ENCODE measurements around the gene F10. TPM values are rescaled to one million over a fixed set of nuclear protein-coding genes. Genes with fewer than 3 reads are reported as not detected.

The F10 gene
- total and polyA plus RNA-seq, 2 of the 13 experiments (the other 11 are each of a cell fraction or from before 2014, with no cell fraction given): 58.4 to 237 TPM

DNA sequence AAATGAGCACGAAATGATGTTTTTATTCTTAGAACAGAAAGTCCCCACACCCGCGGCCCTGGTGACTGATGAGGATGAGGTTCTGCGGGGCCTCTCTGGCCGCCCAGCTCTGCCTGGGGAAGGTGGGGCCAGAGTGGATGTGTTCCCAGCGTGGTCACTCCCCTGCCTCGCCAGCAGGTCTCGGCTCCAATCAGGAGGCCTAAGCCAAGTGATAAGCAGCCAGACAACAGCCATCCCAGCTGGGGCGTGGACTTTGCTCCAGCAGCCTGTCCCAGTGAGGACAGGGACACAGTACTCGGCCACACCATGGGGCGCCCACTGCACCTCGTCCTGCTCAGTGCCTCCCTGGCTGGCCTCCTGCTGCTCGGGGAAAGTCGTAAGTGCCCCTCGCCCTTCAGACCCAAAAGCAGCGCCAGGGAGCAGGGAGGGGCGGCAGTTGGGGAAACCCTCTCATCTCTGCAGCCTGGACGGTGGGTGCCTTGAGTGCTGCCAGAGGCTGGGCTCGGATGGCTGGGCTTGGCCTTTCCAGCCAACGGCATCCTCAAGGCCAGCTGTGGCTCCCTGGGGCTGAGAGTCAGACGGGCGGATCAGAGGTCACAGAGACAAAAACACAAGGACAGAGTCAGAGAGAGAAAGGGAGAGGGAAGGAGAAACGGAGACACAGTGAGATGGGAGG, at the start of gene F10 (continued):
- TF ChIP-seq ZFP36L1 (CRISPR knock-in tag; IDR thresholded peaks at IDR 0.05) (peak; percentile 85; the same call in 1 of the 2 replicates), ZNF550 (CRISPR knock-in tag; IDR thresholded peaks at IDR 0.05; ENCODE audit: borderline replicate concordance) (0 out of 2 replicates have a peak, but pooled peaks have one; percentile 58), ZNF512 (CRISPR knock-in tag; IDR thresholded peaks at IDR 0.05) (no peak; the same call in 1 of the 2 replicates), ZNF317 (CRISPR knock-in tag; IDR thresholded peaks at IDR 0.05) (no peak), NFIC (IDR thresholded peaks at IDR 0.05; ENCODE audit: low read length) (no peak), ZNF484 (CRISPR knock-in tag; IDR thresholded peaks at IDR 0.05; ENCODE audit: borderline replicate concordance, low read depth) (no peak; the same call in 1 of the 2 replicates), KDM1A (CRISPR knock-in tag; IDR thresholded peaks at IDR 0.05) (peak; percentile 53), IRF9 (CRISPR knock-in tag; IDR thresholded peaks at IDR 0.05; ENCODE audit: borderline replicate concordance) (peak; percentile 43; the same call in 1 of the 2 replicates), SIN3B (IDR thresholded peaks at IDR 0.05; ENCODE audit: low read length) (peak; percentile 52; the same call in 1 of the 2 replicates), NKX3-1 (CRISPR knock-in tag; IDR thresholded peaks at IDR 0.05) (no peak; the same call in 1 of the 2 replicates), DMTF1 (CRISPR knock-in tag; IDR thresholded peaks at IDR 0.05) (peak; percentile 85; the same call in 1 of the 2 replicates), TEF (CRISPR knock-in tag; IDR thresholded peaks at IDR 0.05) (no peak), KLF6 (CRISPR knock-in tag; IDR thresholded peaks at IDR 0.05) (peak; percentile 94), KMT2A (CRISPR knock-in tag; IDR thresholded peaks at IDR 0.05) (peak; percentile 79), ZNF431 (CRISPR knock-in tag; IDR thresholded peaks at IDR 0.05; ENCODE audit: borderline replicate concordance, low read depth) (0 out of 2 replicates have a peak, but pooled peaks have one; percentile 19), ZNF644 (CRISPR knock-in tag; IDR thresholded peaks at IDR 0.05; ENCODE audit: low read depth) (peak; percentile 58; the same call in 1 of the 2 replicates), SRSF1 (optimal IDR thresholded peaks at IDR 0.05; ENCODE audit: low read depth, low read length) (peak; percentile 87), SPEN (CRISPR knock-in tag; IDR thresholded peaks at IDR 0.05; ENCODE audit: low read depth) (peak; percentile 95)
- TF ChIP-seq, protein P1, sequence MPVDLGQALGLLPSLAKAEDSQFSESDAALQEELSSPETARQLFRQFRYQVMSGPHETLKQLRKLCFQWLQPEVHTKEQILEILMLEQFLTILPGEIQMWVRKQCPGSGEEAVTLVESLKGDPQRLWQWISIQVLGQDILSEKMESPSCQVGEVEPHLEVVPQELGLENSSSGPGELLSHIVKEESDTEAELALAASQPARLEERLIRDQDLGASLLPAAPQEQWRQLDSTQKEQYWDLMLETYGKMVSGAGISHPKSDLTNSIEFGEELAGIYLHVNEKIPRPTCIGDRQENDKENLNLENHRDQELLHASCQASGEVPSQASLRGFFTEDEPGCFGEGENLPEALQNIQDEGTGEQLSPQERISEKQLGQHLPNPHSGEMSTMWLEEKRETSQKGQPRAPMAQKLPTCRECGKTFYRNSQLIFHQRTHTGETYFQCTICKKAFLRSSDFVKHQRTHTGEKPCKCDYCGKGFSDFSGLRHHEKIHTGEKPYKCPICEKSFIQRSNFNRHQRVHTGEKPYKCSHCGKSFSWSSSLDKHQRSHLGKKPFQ (CRISPR knock-in tag; IDR thresholded peaks at IDR 0.05; ENCODE audit: insufficient replicate concordance): no peak
- TF ChIP-seq, protein P2, sequence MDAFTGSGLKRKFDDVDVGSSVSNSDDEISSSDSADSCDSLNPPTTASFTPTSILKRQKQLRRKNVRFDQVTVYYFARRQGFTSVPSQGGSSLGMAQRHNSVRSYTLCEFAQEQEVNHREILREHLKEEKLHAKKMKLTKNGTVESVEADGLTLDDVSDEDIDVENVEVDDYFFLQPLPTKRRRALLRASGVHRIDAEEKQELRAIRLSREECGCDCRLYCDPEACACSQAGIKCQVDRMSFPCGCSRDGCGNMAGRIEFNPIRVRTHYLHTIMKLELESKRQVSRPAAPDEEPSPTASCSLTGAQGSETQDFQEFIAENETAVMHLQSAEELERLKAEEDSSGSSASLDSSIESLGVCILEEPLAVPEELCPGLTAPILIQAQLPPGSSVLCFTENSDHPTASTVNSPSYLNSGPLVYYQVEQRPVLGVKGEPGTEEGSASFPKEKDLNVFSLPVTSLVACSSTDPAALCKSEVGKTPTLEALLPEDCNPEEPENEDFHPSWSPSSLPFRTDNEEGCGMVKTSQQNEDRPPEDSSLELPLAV (CRISPR knock-in tag; conservative IDR thresholded peaks at IDR 0.05; ENCODE audit: low read depth): no peak
